IMR-90 (cell line): Measurements from ENCODE around the gene ACKR4. TPM values are rescaled to one million over a fixed set of nuclear protein-coding genes. Genes with fewer than 3 reads are reported as not detected.

Experiments
- ATAC-seq: fragments of 200-7000 bp; cut with Tn5 transposase; 2 replicates; pipeline ENCODE4 v1.9.1; 2020; ENCODE audit warnings: low read depth, mild to moderate bottlenecking, moderate library complexity
- BruUV-seq: library from RNA; stranded (reverse); fragments of 400-500 nt; replicated peaks from 2 replicates; lab custom pipeline; 2021; lab: Mats Ljungman, UMichigan
- CTCF ChIA-PET: fragments of 300-600 bp; formaldehyde crosslinking; extraction: SDS; loops from one replicate; lab custom pipeline; 2021; ENCODE audit warnings: antibody characterized with exemption; lab: Yijun Ruan, JAX
- POLR2A ChIA-PET: fragments of 300-600 bp; sonication (Branson Sonifier 250); formaldehyde crosslinking; loops from one replicate; lab custom pipeline; 2022; ENCODE audit warnings: antibody characterized with exemption; ENCODE audit not compliant: unreplicated experiment; lab: Charles Lee
- DNase-seq: peaks from one replicate; pipeline ENCODE4 v3.0.0; 2013
- H2AFZ ChIP-seq: replicated peaks from 2 replicates; pipeline ENCODE3; 2013; ENCODE audit warnings: low read length, mild to moderate bottlenecking; ENCODE audit not compliant: poor library complexity
- H2AK5ac ChIP-seq: 2 replicates; pipeline ENCODE4 v1.6.1; 2013; ENCODE audit warnings: low read depth, low read length, inconsistent platforms
- H2AK9ac ChIP-seq: replicated peaks from 2 replicates; pipeline ENCODE3; 2013; ENCODE audit warnings: mild to moderate bottlenecking, low read depth, low read length, moderate library complexity; ENCODE audit not compliant: poor library complexity
- H2BK120ac ChIP-seq: 2 replicates; pipeline ENCODE4 v1.6.1; 2013; ENCODE audit warnings: low read depth, low read length, inconsistent platforms
- H2BK15ac ChIP-seq: 3 replicates; pipeline ENCODE4 v1.6.1; 2013; ENCODE audit warnings: low read depth, low read length, inconsistent platforms
- H2BK20ac ChIP-seq: 2 replicates; pipeline ENCODE4 v1.6.1; 2013; ENCODE audit warnings: low read depth, mild to moderate bottlenecking, inconsistent platforms, low read length, moderate library complexity
- H2BK5ac ChIP-seq: 2 replicates; pipeline ENCODE4 v1.6.1; 2013; ENCODE audit warnings: mild to moderate bottlenecking, low read depth, low read length, inconsistent platforms; ENCODE audit not compliant: poor library complexity, severe bottlenecking
- H3K14ac ChIP-seq: replicated peaks from 2 replicates; pipeline ENCODE4 v1.6.1; 2013; ENCODE audit warnings: low read depth, low read length, inconsistent platforms
- H3K18ac ChIP-seq: 2 replicates; pipeline ENCODE4 v1.6.1; 2013; ENCODE audit warnings: low read depth, low read length, control low read depth
- H3K23ac ChIP-seq: 2 replicates; pipeline ENCODE4 v1.6.1; 2013; ENCODE audit warnings: low read depth, low read length, inconsistent platforms
- H3K27ac ChIP-seq: 2 replicates; pipeline ENCODE4 v1.5.1; 2013; ENCODE audit warnings: mild to moderate bottlenecking, control low read depth, low read length; ENCODE audit not compliant: insufficient read depth
- H3K27me3 ChIP-seq: 2 replicates; pipeline ENCODE4 v1.6.1; 2013; ENCODE audit warnings: low read length; ENCODE audit not compliant: control insufficient read depth, insufficient read depth
- H3K36me3 ChIP-seq: 2 replicates; pipeline ENCODE4 v1.6.1; 2013; ENCODE audit warnings: low read length, mixed read lengths; ENCODE audit not compliant: control insufficient read depth, insufficient read depth
- H3K4ac ChIP-seq: 2 replicates; pipeline ENCODE4 v1.6.1; 2013; ENCODE audit warnings: low read depth, low read length, inconsistent platforms
- H3K4me1 ChIP-seq: 2 replicates; pipeline ENCODE4 v1.6.1; 2013; ENCODE audit warnings: low read length, mixed read lengths; ENCODE audit not compliant: control insufficient read depth, insufficient read depth
- H3K4me2 ChIP-seq: 2 replicates; pipeline ENCODE4 v1.6.1; 2013; ENCODE audit warnings: low read depth, mild to moderate bottlenecking, control low read depth, low read length, moderate library complexity
- H3K4me3 ChIP-seq: 2 replicates; pipeline ENCODE4 v1.5.1; 2013; ENCODE audit warnings: low read depth, mild to moderate bottlenecking, control low read depth, low read length, moderate library complexity; ENCODE audit not compliant: insufficient read depth
- H3K56ac ChIP-seq: 2 replicates; pipeline ENCODE4 v1.6.1; 2013; ENCODE audit warnings: low read length, inconsistent platforms; ENCODE audit not compliant: insufficient read depth; ENCODE audit errors: extremely low read depth
- H3K79me1 ChIP-seq, 2 experiments: 2 replicates each; pipeline ENCODE4 v1.6.1; 2013; ENCODE audit warnings: low read length in 2 of 2, inconsistent platforms in 1 of 2, low read depth in 1 of 2
- H3K9ac ChIP-seq: 2 replicates; pipeline ENCODE4 v1.6.1; 2013; ENCODE audit warnings: low read depth, low read length, control low read depth
- H3K9me1 ChIP-seq: 2 replicates; pipeline ENCODE4 v1.6.1; 2013; ENCODE audit warnings: low read length, inconsistent platforms; ENCODE audit not compliant: insufficient read depth
- H3K9me3 ChIP-seq: 2 replicates; pipeline ENCODE4 v1.6.1; 2013; ENCODE audit warnings: low read length; ENCODE audit not compliant: control insufficient read depth, insufficient read depth
- H4K20me1 ChIP-seq: 2 replicates; pipeline ENCODE4 v1.6.1; 2013; ENCODE audit warnings: low read length, inconsistent platforms; ENCODE audit not compliant: insufficient read depth
- H4K5ac ChIP-seq: 2 replicates; pipeline ENCODE4 v1.6.1; 2013; ENCODE audit warnings: mild to moderate bottlenecking, low read depth, low read length, control low read depth
- H4K8ac ChIP-seq, 2 experiments: 2 replicates each; pipeline ENCODE4 v1.6.1; 2013; ENCODE audit warnings: low read depth in 2 of 2, low read length in 2 of 2, control low read depth in 1 of 2, inconsistent platforms in 1 of 2
- H4K91ac ChIP-seq: 2 replicates; pipeline ENCODE4 v1.6.1; 2013; ENCODE audit warnings: low read depth, low read length, inconsistent platforms; ENCODE audit not compliant: insufficient read depth
- MAZ ChIP-seq: IDR thresholded peaks from 2 replicates; pipeline ENCODE4 v1.6.1; 2012; ENCODE audit warnings: low read depth, mild to moderate bottlenecking, low read length, improper control_type of control experiment, moderate library complexity, borderline replicate concordance
- MXI1 ChIP-seq: IDR thresholded peaks from 2 replicates; pipeline ENCODE4 v1.6.1; 2012; ENCODE audit warnings: low read depth, mild to moderate bottlenecking, low read length, moderate library complexity, borderline replicate concordance
- NFE2L2 ChIP-seq: fragments of 150-350 bp; IDR thresholded peaks from 2 replicates; pipeline ENCODE4 v1.6.1; 2016; ENCODE audit warnings: low read depth, mild to moderate bottlenecking, low read length
- SMC3 ChIP-seq: fragments of 150-350 bp; IDR thresholded peaks from 2 replicates; pipeline ENCODE4 v1.6.1; 2016; ENCODE audit warnings: low read depth, mild to moderate bottlenecking, antibody characterized with exemption, low read length, moderate library complexity
- USF2 ChIP-seq: fragments of 150-350 bp; IDR thresholded peaks from 2 replicates; pipeline ENCODE4 v1.6.1; 2017; ENCODE audit warnings: mild to moderate bottlenecking, antibody characterized with exemption, low read length, low read depth
- WGBS, 2 experiments: methylation state at CpG; one replicate each; pipeline versions ENCODE4 v1.1.5 to v1.1.7; 2013; ENCODE audit warnings: missing lambda C conversion rate in 2 of 2; ENCODE audit not compliant: insufficient read length in 1 of 2; ENCODE audit errors: extremely low coverage in 2 of 2; 5-methylcytosine and 5-hydroxymethylcytosine counted together
- dilution Hi-C: fragments of 300-500 bp; cut with HindIII; formaldehyde crosslinking; loops from one replicate; pipeline ENCODE4 v1.14.3; 2018; ENCODE audit warnings: low sequenced_read_pairs; ENCODE audit not compliant: unreplicated experiment
- in situ Hi-C: fragments of 300-500 bp; cut with MboI; formaldehyde crosslinking; loops from 3 replicates; pipeline ENCODE4 v1.14.3; 2019; ENCODE audit warnings: low sequenced_read_pairs, inconsistent platforms, mixed read lengths
- intact Hi-C: fragments of 100-400 bp; cut with micrococcal nuclease; formaldehyde crosslinking; loops from 2 replicates; pipeline ENCODE4 v1.10.0; 2022
- polyA plus RNA-seq, 3 experiments: library from polyadenylated mRNA; depleted of rRNA; stranded (reverse); fragments of >200 nt; gene quantifications; 2 replicates each; pipeline ENCODE4 v1.2.3, GENCODE V29; 2012; ENCODE audit warnings: low replicate concordance in 1 of 3
- total RNA-seq: library from RNA; depleted of rRNA; stranded (reverse); fragments of >200 nt; gene quantifications from 2 replicates; pipeline ENCODE4 v1.2.3, GENCODE V29; 2012; rRNA removed

The ACKR4 gene
- total and polyA plus RNA-seq, 2 of the 4 experiments (the other 2 are of a cell fraction) = 0.18 TPM; not detected in 1

- Histone ChIP-seq H3K27ac (no peak overlapping the region), H2AFZ (no peak overlapping the region), H2AK9ac (no peak overlapping the region), H3K14ac (no peak overlapping the region), H3K36me3 (peaks cover 2% of the 10 kb centered on the region), H3K4me2 (no peak overlapping the region), H4K91ac (no peak overlapping the region), H2BK120ac (no peak overlapping the region), H3K4me1 (peaks cover 3% of the 10 kb centered on the region; the same call in 1 of the 2 replicates), H3K56ac (no peak overlapping the region), H3K9me1 (0 out of 2 replicates have a peak, but pooled peaks cover 5% of the 10 kb centered on the region), H3K4ac (no peak overlapping the region), H2BK5ac (no peak overlapping the region), H4K8ac (no peak overlapping the region), H3K79me1 (peaks cover 10 to 21% of the 10 kb centered on the region in 2 experiments), H2AK5ac (no peak overlapping the region), H4K20me1 (no peaks in the 10 kb centered on the region), H3K23ac (no peak overlapping the region), H2BK15ac (no peak overlapping the region), H4K5ac (no peak overlapping the region), H3K9me3 (no peaks in the 10 kb centered on the region), H3K18ac (no peak overlapping the region), H3K4me3 (no peak overlapping the region), H3K27me3 (no peaks in the 10 kb centered on the region), H2BK20ac (no peak overlapping the region), H3K9ac (no peak overlapping the region)
- ChIA-PET POLR2A (no interaction called here), CTCF (interaction anchor here (2.0 kb wide), 1 partner anchor 114 kb away, joined by 5 read pairs; no protein-coding TSS in a partner anchor)
- ATAC-seq = no peak
- TF ChIP-seq MAZ = no peak
- no peak for TF ChIP-seq NFE2L2
- no peak for TF ChIP-seq MXI1
- no peak for TF ChIP-seq USF2
- TF ChIP-seq SMC3 = no peak
- in situ Hi-C loops = no loop called here
- intact Hi-C loops = no loop called here
- DNase-seq = no peak
- dilution Hi-C loops = no loop called here
- BruUV-seq = no TSS peak
- no CpG with 5 or more reads among the region's 1 CpG for WGBS, 2 experiments
Observed at GRCh38 chr3:132650153-132650552, 53.1 kb downstream of the ACKR4 start.

Other genes with a start within 250 kb of the ACKR4 start
- 48.6 and 67.8 TPM in 2 replicates for gene DNAJC13, start 179.8 kb upstream of the ACKR4 start, total RNA-seq
- gene DNAJC13, start 179.8 kb upstream of the ACKR4 start, polyA plus RNA-seq (2012; rRNA removed) = 13.7 and 16.4 TPM in 2 replicates
- gene ACAD11, start 62.5 kb downstream of the ACKR4 start, total RNA-seq = 18.8 and 27.8 TPM in 2 replicates
- gene ACAD11, start 62.5 kb downstream of the ACKR4 start, polyA plus RNA-seq (2012; rRNA removed) = 12.8 and 16.0 TPM in 2 replicates
- 20.3 and 38.6 TPM in 2 replicates for gene UBA5, start 63.1 kb downstream of the ACKR4 start, total RNA-seq
- 30.4 and 43.1 TPM in 2 replicates for gene UBA5, start 63.1 kb downstream of the ACKR4 start, polyA plus RNA-seq (2012; rRNA removed)
- gene NPHP3, start 125.1 kb downstream of the ACKR4 start, total RNA-seq = 21.3 and 26.9 TPM in 2 replicates
- gene NPHP3, start 125.1 kb downstream of the ACKR4 start, polyA plus RNA-seq (2012; rRNA removed) = 16.4 and 19.9 TPM in 2 replicates